Caco-2 (cell line): ENCODE data around the gene CDKN2A. TPM values are rescaled to one million over a fixed set of nuclear protein-coding genes. Genes with fewer than 3 reads are reported as not detected.

Experiments
- BruUV-seq: library from RNA; stranded (reverse); fragments of 400-500 nt; replicated peaks from 2 replicates; lab custom pipeline; 2021; lab: Mats Ljungman, UMichigan
- CTCF ChIA-PET: fragments of 300-600 bp; sonication (Branson Sonifier 250); formaldehyde crosslinking; loops from one replicate; lab custom pipeline; 2022; ENCODE audit warnings: antibody characterized with exemption; lab: Charles Lee
- POLR2A ChIA-PET: fragments of 300-600 bp; sonication (Branson Sonifier 250); formaldehyde crosslinking; loops from one replicate; lab custom pipeline; 2022; ENCODE audit warnings: antibody characterized with exemption; lab: Charles Lee
- DNase-seq, 2 experiments: peaks; one replicate each; pipeline versions ENCODE4 v3.0.0 to v3.0.0-alpha.2; 2020 to 2022
- H3K27me3 ChIP-seq: replicated peaks from 2 replicates; pipeline ENCODE4 v1.6.0; 2011; ENCODE audit warnings: low read length; ENCODE audit not compliant: control insufficient read depth, insufficient read depth
- H3K36me3 ChIP-seq: 2 replicates; pipeline ENCODE4 v1.5.1; 2011; ENCODE audit warnings: low read length; ENCODE audit not compliant: control insufficient read depth, insufficient read depth
- H3K4me1 ChIP-seq: fragments of 250-450 bp; sonication (Bioruptor Pico); 2 replicates; pipeline ENCODE4 v1.5.1; 2020; ENCODE audit warnings: mild to moderate bottlenecking
- H3K4me3 ChIP-seq: 2 replicates; pipeline ENCODE4 v1.5.1; 2011; ENCODE audit warnings: low read depth, mild to moderate bottlenecking, control low read depth, low read length
- H3K9me3 ChIP-seq: fragments of 250-450 bp; sonication (Bioruptor Pico); 2 replicates; pipeline ENCODE4 v1.5.1; 2020; ENCODE audit warnings: mild to moderate bottlenecking, moderate library complexity
- H3K27ac Mint-ChIP-seq: one replicate; pipeline ENCODE4 v1.8.0; 2022; ENCODE audit warnings: mixed read lengths; ENCODE audit not compliant: unreplicated experiment
- H3K27me3 Mint-ChIP-seq: one replicate; pipeline ENCODE4 v1.8.0; 2022; ENCODE audit warnings: mixed read lengths; ENCODE audit not compliant: insufficient read depth, unreplicated experiment
- H3K36me3 Mint-ChIP-seq: one replicate; pipeline ENCODE4 v1.8.0; 2022; ENCODE audit warnings: mild to moderate bottlenecking, mixed read lengths; ENCODE audit not compliant: insufficient read depth, unreplicated experiment
- H3K4me1 Mint-ChIP-seq: one replicate; pipeline ENCODE4 v1.8.0; 2022; ENCODE audit warnings: low read depth, mixed read lengths; ENCODE audit not compliant: unreplicated experiment
- H3K4me3 Mint-ChIP-seq: one replicate; pipeline ENCODE4 v1.8.0; 2022; ENCODE audit warnings: mild to moderate bottlenecking, moderate library complexity, mixed read lengths; ENCODE audit not compliant: unreplicated experiment
- H3K9me3 Mint-ChIP-seq: one replicate; pipeline ENCODE4 v1.8.0; 2022; ENCODE audit warnings: mixed read lengths; ENCODE audit not compliant: unreplicated experiment
- intact Hi-C: fragments of 100-400 bp; cut with micrococcal nuclease; formaldehyde crosslinking; loops from one replicate; pipeline ENCODE4 v1.10.0; 2022; ENCODE audit not compliant: unreplicated experiment
- total RNA-seq: library from RNA; stranded (reverse); gene quantifications from 2 replicates; pipeline ENCODE4 v1.2.3, GENCODE V29; 2022
- TF ChIP-seq, protein P1 (sequence below), 2 experiments: fragments of 200-600 bp in 1 of 2; IDR thresholded peaks; 1 replicate in 1 of 2; 2 replicates in 1 of 2; pipeline versions ENCODE4 v1.5.1 to v1.8.0; 2011 to 2022; ENCODE audit warnings: antibody characterized with exemption in 1 of 2, control low read depth in 1 of 2, inconsistent platforms in 1 of 2, low read depth in 1 of 2, low read length in 1 of 2, mild to moderate bottlenecking in 1 of 2, moderate library complexity in 1 of 2; ENCODE audit not compliant: insufficient read depth in 1 of 2, severe bottlenecking in 1 of 2, unreplicated experiment in 1 of 2

The CDKN2A gene
- total RNA-seq, 1 experiment from 2014 or later, result 48.0 TPM

DNA sequence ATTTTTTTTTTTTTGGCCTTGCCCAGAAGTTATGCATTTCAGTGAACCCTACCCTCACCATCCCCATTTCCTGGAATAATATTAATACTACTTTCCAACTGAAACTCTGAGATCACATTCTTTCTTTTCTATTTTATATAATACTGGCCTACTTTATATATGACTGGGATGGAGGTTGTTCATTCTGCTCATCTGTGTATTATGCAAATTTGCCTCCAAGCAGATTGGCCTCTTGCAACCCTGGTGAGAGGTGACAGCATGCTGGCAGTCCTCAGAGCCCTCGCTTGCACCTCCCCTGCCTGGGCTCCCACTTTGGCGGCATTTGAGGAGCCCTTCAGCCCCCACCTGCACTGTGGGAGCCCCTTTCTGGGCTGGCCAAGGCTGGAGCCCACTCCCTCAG, 35.4 kb downstream of the CDKN2A start:
- BruUV-seq, result no TSS peak
- Histone ChIP-seq H3K9me3 (no peaks in the 10 kb centered on the region), H3K27me3 (no peaks in the 10 kb centered on the region), H3K4me3 (no peak overlapping the region), H3K4me1 (no peaks in the 10 kb centered on the region), H3K36me3 (no peaks in the 10 kb centered on the region)
- Mint-ChIP-seq H3K4me1 (no peaks in the 10 kb centered on the region), H3K4me3 (no peak overlapping the region), H3K27ac (no peak overlapping the region), H3K36me3 (no peaks in the 10 kb centered on the region), H3K9me3 (no peaks in the 10 kb centered on the region), H3K27me3 (no peaks in the 10 kb centered on the region)
- DNase-seq, result no peak
- ChIA-PET CTCF (no interaction called here), POLR2A (no interaction called here)
- intact Hi-C loops, result no loop called here
- TF ChIP-seq, protein P1, sequence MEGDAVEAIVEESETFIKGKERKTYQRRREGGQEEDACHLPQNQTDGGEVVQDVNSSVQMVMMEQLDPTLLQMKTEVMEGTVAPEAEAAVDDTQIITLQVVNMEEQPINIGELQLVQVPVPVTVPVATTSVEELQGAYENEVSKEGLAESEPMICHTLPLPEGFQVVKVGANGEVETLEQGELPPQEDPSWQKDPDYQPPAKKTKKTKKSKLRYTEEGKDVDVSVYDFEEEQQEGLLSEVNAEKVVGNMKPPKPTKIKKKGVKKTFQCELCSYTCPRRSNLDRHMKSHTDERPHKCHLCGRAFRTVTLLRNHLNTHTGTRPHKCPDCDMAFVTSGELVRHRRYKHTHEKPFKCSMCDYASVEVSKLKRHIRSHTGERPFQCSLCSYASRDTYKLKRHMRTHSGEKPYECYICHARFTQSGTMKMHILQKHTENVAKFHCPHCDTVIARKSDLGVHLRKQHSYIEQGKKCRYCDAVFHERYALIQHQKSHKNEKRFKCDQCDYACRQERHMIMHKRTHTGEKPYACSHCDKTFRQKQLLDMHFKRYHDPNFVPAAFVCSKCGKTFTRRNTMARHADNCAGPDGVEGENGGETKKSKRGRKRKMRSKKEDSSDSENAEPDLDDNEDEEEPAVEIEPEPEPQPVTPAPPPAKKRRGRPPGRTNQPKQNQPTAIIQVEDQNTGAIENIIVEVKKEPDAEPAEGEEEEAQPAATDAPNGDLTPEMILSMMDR (IDR thresholded peaks at IDR 0.05; ENCODE audit: insufficient read depth in 1 of 2, low read depth in 1 of 2, low read length in 1 of 2, severe bottlenecking in 1 of 2, unreplicated experiment in 1 of 2), result no peak

DNA sequence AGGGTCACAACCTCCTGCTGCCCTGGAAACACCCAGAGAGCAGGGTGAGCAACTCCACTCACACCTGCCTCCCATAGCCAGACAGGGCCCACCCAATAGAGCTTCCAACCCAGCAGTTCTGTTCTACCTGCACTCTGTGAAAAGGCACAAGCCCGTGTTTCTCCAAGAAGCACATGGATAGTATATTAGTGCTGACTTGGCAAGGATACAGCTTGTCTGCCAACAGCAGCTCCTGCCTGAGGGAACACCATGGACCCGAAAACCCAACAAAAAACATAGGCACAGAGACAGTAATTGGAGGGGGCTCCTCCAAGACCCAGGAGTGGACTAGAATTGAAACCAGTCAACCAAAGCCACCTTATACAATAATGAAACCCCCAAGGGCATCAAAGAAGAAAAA, 48.6 kb downstream of the CDKN2A start:
- H3K4me3 ChIP-seq, result no peak overlapping the region
- Mint-ChIP-seq H3K9me3 (no peaks in the 10 kb centered on the region), H3K4me3 (no peak overlapping the region), H3K4me1 (no peaks in the 10 kb centered on the region), H3K27me3 (peaks cover 3% of the 10 kb centered on the region), H3K27ac (no peak overlapping the region), H3K36me3 (no peaks in the 10 kb centered on the region)
- intact Hi-C loops, result no loop called here
- DNase-seq, result no peak
- TF ChIP-seq, protein P1 (IDR thresholded peaks at IDR 0.05; ENCODE audit: insufficient read depth in 1 of 2, low read depth in 1 of 2, low read length in 1 of 2, severe bottlenecking in 1 of 2, unreplicated experiment in 1 of 2), result no peak
- no peaks in the 10 kb centered on the region for H3K36me3 ChIP-seq
- no peaks in the 10 kb centered on the region for H3K27me3 ChIP-seq
- no peaks in the 10 kb centered on the region for H3K9me3 ChIP-seq
- no TSS peak for BruUV-seq
- ChIA-PET CTCF (no interaction called here), POLR2A (no interaction called here)
- H3K4me1 ChIP-seq, result no peaks in the 10 kb centered on the region

DNA sequence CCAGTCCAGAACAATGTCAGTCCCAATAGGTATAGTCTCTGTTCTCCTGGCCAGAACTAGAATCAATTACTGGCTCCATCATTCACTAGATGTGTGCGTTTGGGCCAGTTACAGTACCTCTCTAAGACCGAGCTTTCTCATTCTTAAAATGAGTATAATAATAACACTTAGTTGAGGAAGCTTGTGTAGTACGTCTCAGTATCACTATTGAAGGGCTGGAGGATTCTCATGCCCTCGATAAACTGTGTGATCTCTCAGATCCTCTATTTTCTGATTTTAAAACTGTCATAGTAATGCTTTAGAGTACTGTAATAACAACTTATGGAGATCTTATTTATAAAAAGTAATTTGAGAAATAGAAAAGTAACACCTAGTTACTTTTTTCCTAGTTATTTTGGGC, 50.7 kb downstream of the CDKN2A start:
- Mint-ChIP-seq H3K27ac (no peak overlapping the region), H3K9me3 (no peaks in the 10 kb centered on the region), H3K4me1 (no peaks in the 10 kb centered on the region), H3K4me3 (no peak overlapping the region), H3K36me3 (no peaks in the 10 kb centered on the region), H3K27me3 (peaks cover 3% of the 10 kb centered on the region)
- H3K27me3 ChIP-seq, result no peaks in the 10 kb centered on the region
- TF ChIP-seq, protein P1 (IDR thresholded peaks at IDR 0.05; ENCODE audit: insufficient read depth in 1 of 2, low read depth in 1 of 2, low read length in 1 of 2, severe bottlenecking in 1 of 2, unreplicated experiment in 1 of 2), result no peak
- no peak overlapping the region for H3K4me3 ChIP-seq
- no peaks in the 10 kb centered on the region for H3K4me1 ChIP-seq
- H3K36me3 ChIP-seq, result no peaks in the 10 kb centered on the region
- no peak for DNase-seq
- CTCF ChIA-PET, result no interaction called here
- no peaks in the 10 kb centered on the region for H3K9me3 ChIP-seq
- intact Hi-C loops, result no loop called here
- no TSS peak for BruUV-seq
- POLR2A ChIA-PET, result no interaction called here
